Esophagus (tissue), 2 donors: ENCODE data around the gene PRR5. TPM values are rescaled to one million over a fixed set of nuclear protein-coding genes. Genes with fewer than 3 reads are reported as not detected.
A peak's percentile ranks its signal among the peaks of the same experiment; 100 is the strongest.

ENCODE experiments used
- H3K27ac ChIP-seq, 2 donors: one replicate each; pipeline ENCODE4 v1.5.1; 2013; ENCODE audit warnings: low read depth in 2 of 2, mild to moderate bottlenecking in 2 of 2, inconsistent platforms in 1 of 2, low read length in 1 of 2, moderate library complexity in 1 of 2
- H3K27me3 ChIP-seq, 2 donors: one replicate each; pipeline ENCODE4 v1.6.1; 2013; ENCODE audit warnings: low read length in 2 of 2, control low read depth in 1 of 2, mild to moderate bottlenecking in 1 of 2; ENCODE audit not compliant: insufficient read depth in 2 of 2, control insufficient read depth in 1 of 2
- H3K36me3 ChIP-seq, 2 donors: one replicate each; pipeline ENCODE4 v1.6.1; 2013; ENCODE audit warnings: low read length in 1 of 2; ENCODE audit not compliant: control insufficient read depth in 2 of 2, insufficient read depth in 2 of 2
- H3K4me1 ChIP-seq, 2 donors: one replicate each; pipeline ENCODE4 v1.6.1; 2013; ENCODE audit warnings: low read length in 1 of 2; ENCODE audit not compliant: control insufficient read depth in 2 of 2, insufficient read depth in 2 of 2
- H3K4me3 ChIP-seq, 2 donors: one replicate each; pipeline ENCODE4 v1.5.1; 2013; ENCODE audit warnings: low read length in 2 of 2, mild to moderate bottlenecking in 2 of 2, low read depth in 1 of 2, moderate library complexity in 1 of 2
- H3K9me3 ChIP-seq, 2 donors: one replicate each; pipeline ENCODE4 v1.6.1; 2013; ENCODE audit warnings: mild to moderate bottlenecking in 2 of 2, low read depth in 1 of 2, low read length in 1 of 2, moderate library complexity in 1 of 2; ENCODE audit not compliant: control insufficient read depth in 2 of 2, insufficient read depth in 1 of 2
- WGBS, 2 donors: extraction: QIAGEN DNeasy Blood & Tissue Kit; methylation state at CpG; one replicate each; pipeline ENCODE4 v1.1.7; 2013; 5-methylcytosine and 5-hydroxymethylcytosine counted together
- polyA plus RNA-seq, 2 donors: library from polyadenylated mRNA; stranded (reverse); fragments of 200-250 nt; gene quantifications; one replicate each; pipeline ENCODE4 v1.2.3, GENCODE V29; 2013
- donor health status: healthy with polysubstance abuse.
- donor health status: Bipolar disorder and iron deficiency.

PRR5 gene
- polyA plus RNA-seq, 2 donors, result 12.2 to 13.0 TPM

GRCh38 chr22:44689915-44690524 is 12.0 kb upstream of the PRR5 start:
- peaks cover 0 to 9% of the 10 kb centered on the region in 2 donors for H3K4me1 ChIP-seq
- no peaks in the 10 kb centered on the region for H3K27me3 ChIP-seq
- no peaks in the 10 kb centered on the region for H3K36me3 ChIP-seq
- H3K4me3 ChIP-seq, result no peak overlapping the region
- 82 to 90% methylated on average over 9 of the region's 9 CpGs for WGBS, 2 donors
- H3K9me3 ChIP-seq, result no peaks in the 10 kb centered on the region
- no peak overlapping the region for H3K27ac ChIP-seq

- peak overlapping the region in 1 of 2 donors; percentile 17 for H3K27ac ChIP-seq
- H3K4me1 ChIP-seq, result peaks cover 0 to 3% of the 10 kb centered on the region in 2 donors
- no peaks in the 10 kb centered on the region for H3K36me3 ChIP-seq
- no peaks in the 10 kb centered on the region for H3K27me3 ChIP-seq
- 39 to 43% methylated on average over 21 to 24 of the region's 24 CpGs for WGBS, 2 donors
- peak overlapping the region in 1 of 2 donors; percentile 3 for H3K4me3 ChIP-seq
- H3K9me3 ChIP-seq, result no peaks in the 10 kb centered on the region
Measured at GRCh38 chr22:44691796-44692661, 10.0 kb upstream of the PRR5 start.

- Histone ChIP-seq H3K9me3 (no peaks in the 10 kb centered on the region), H3K4me1 (peaks cover 0 to 3% of the 10 kb centered on the region in 2 donors), H3K27me3 (no peaks in the 10 kb centered on the region), H3K27ac (no peak overlapping the region), H3K36me3 (no peaks in the 10 kb centered on the region), H3K4me3 (no peak overlapping the region)
- 56 to 62% methylated on average over 11 of the region's 11 CpGs for WGBS, 2 donors
Measured at GRCh38 chr22:44692662-44693007, 9.4 kb upstream of the PRR5 start.

- no peaks in the 10 kb centered on the region for H3K36me3 ChIP-seq
- no peak overlapping the region for H3K4me3 ChIP-seq
- no peaks in the 10 kb centered on the region for H3K27me3 ChIP-seq
- no peaks in the 10 kb centered on the region for H3K9me3 ChIP-seq
- whole genome bisulfite sequencing, 2 donors, result 94% methylated on average over 4 of the region's 4 CpGs
- peaks cover 0 to 3% of the 10 kb centered on the region in 2 donors for H3K4me1 ChIP-seq
- no peak overlapping the region for H3K27ac ChIP-seq
Measured at GRCh38 chr22:44693145-44693544, 8.9 kb upstream of the PRR5 start.

DNA sequence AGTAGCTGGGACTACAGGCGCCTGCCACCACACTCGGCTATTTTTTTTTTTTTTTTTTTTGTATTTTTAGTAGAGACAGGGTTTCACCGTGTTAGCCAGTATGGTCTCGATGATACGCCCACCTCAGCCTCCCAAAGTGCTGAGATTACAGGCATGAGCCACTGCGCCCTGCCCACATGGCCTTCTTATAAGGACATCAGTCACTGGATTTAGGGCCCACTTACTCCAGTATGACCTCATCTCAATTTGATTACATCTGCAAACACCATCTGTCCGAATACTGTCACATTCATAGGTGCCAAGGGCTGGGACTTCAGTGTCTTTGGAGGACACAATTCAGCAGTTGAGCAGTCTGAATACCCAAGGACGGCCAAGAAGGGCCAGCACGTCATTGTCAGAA is 8.2 kb upstream of the PRR5 start:
- Histone ChIP-seq H3K4me3 (no peak overlapping the region), H3K27me3 (no peaks in the 10 kb centered on the region), H3K27ac (no peak overlapping the region), H3K9me3 (no peaks in the 10 kb centered on the region), H3K36me3 (no peaks in the 10 kb centered on the region), H3K4me1 (peaks cover 0 to 3% of the 10 kb centered on the region in 2 donors)
- 82 to 90% methylated on average over 9 of the region's 9 CpGs for WGBS, 2 donors

DNA sequence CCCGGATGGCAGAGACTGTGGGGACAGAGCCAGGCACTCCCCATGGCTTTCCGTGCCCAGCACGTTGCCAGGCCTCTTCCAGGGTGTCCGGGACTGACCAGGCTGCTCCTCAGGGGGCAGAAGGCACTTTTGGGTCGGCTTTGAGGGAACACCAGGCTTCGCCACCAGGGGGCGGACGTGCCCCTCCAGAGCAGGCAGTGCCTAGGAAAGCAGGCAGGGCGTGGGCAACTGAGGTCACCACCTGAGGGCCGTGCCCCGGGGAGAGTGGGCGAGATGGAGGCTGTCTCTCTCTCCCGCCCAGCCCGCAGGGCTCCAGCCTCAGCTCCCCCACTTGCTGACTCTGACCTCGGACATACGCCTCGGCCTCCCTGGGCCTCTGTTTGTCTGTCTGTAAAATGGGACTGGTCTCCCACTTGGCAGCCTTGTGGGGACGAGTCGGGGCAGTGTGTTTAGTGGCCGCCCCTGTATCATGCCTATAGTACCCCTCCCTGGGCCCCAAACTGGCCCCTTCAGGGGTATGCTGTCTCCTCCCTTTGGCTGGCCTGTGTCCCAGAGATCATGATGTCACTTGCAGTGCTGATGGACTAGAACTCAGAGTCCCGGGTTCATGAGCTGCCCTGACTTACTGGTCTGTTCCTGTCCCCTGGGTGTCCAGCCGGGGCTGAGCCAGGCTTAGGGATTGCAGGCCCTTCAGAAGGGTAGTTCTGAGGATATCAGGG is 4.4 kb upstream of the PRR5 start:
- H3K36me3 ChIP-seq, result no peaks in the 10 kb centered on the region
- no peaks in the 10 kb centered on the region for H3K27me3 ChIP-seq
- no peak overlapping the region for H3K4me3 ChIP-seq
- H3K27ac ChIP-seq, result no peak overlapping the region
- 12 to 25% methylated on average over 19 to 22 of the region's 22 CpGs for WGBS, 2 donors
- H3K4me1 ChIP-seq, result peaks cover 0 to 4% of the 10 kb centered on the region in 2 donors
- no peaks in the 10 kb centered on the region for H3K9me3 ChIP-seq

- peaks cover 0 to 10% of the 10 kb centered on the region in 2 donors for H3K4me1 ChIP-seq
Measured at GRCh38 chr22:44698531-44699421, 3.2 kb upstream of the PRR5 start.

DNA sequence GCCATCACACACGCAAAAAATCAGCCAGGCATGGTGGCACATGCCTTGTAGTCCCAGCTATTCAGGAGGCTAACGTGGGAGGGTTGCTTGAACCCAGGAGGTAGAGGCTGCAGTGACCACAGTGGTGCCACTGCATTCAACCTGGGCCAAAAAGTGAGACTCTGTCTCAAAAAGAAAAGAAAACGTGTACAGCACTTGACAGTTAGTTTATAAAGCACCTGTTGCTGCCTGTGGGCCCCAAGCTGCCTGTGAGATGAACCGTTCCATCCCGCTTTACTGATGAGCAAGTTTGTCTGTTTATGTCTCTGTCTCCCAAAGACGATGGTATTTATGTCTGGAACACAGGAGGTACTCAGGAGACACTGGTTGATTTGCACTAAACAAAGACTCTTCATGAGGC is 1.5 kb upstream of the PRR5 start:
- H3K4me3 ChIP-seq, result no peak overlapping the region
- 83 to 89% methylated on average over 6 of the region's 6 CpGs for WGBS, 2 donors
- H3K9me3 ChIP-seq, result no peaks in the 10 kb centered on the region
- peaks cover 0 to 3% of the 10 kb centered on the region in 2 donors for H3K36me3 ChIP-seq
- no peak overlapping the region for H3K27ac ChIP-seq
- no peaks in the 10 kb centered on the region for H3K27me3 ChIP-seq
- peaks cover 0 to 10% of the 10 kb centered on the region in 2 donors for H3K4me1 ChIP-seq

More at GRCh38 chr22:44698531-44699421, 3.2 kb upstream of the PRR5 start:
- H3K27ac ChIP-seq, result peak overlapping the region in 1 of 2 donors; percentile 1
- no peaks in the 10 kb centered on the region for H3K36me3 ChIP-seq
- H3K27me3 ChIP-seq, result no peaks in the 10 kb centered on the region
- H3K4me3 ChIP-seq, result no peak overlapping the region
- 67 to 76% methylated on average over 23 of the region's 23 CpGs for WGBS, 2 donors
- H3K9me3 ChIP-seq, result no peaks in the 10 kb centered on the region
